Aorta (tissue), 5 donors: ENCODE results near the gene KIAA1958. TPM values are rescaled to one million over a fixed set of nuclear protein-coding genes. Genes with fewer than 3 reads are reported as not detected.

Experiments used
- ATAC-seq: fragments of 200-7000 bp; cut with Tn5 transposase; one replicate; pipeline ENCODE4 v1.9.1; 2022; ENCODE audit warnings: moderate library complexity; ENCODE audit not compliant: low FRiP score
- DNase-seq, 2 donors: peaks; one replicate each; pipeline ENCODE4 v3.0.0-alpha.2; 2020
- H3K27ac ChIP-seq, 2 donors: one replicate each; pipeline ENCODE4 v1.5.1; 2013; ENCODE audit warnings: low read length in 2 of 2, mild to moderate bottlenecking in 2 of 2, moderate library complexity in 2 of 2, control low read depth in 1 of 2, inconsistent platforms in 1 of 2, low read depth in 1 of 2
- H3K27me3 ChIP-seq, 2 donors: one replicate each; pipeline ENCODE4 v1.6.1; 2013; ENCODE audit warnings: control low read depth in 1 of 2, low read length in 1 of 2, mild to moderate bottlenecking in 1 of 2, moderate library complexity in 1 of 2; ENCODE audit not compliant: insufficient read depth in 2 of 2, control insufficient read depth in 1 of 2
- H3K36me3 ChIP-seq, 2 donors: one replicate each; pipeline ENCODE4 v1.6.1; 2013; ENCODE audit warnings: control low read depth in 1 of 2, low read length in 1 of 2, mild to moderate bottlenecking in 1 of 2; ENCODE audit not compliant: insufficient read depth in 2 of 2, control insufficient read depth in 1 of 2
- H3K4me1 ChIP-seq, 2 donors: one replicate each; pipeline ENCODE4 v1.6.1; 2013; ENCODE audit warnings: low read length in 2 of 2, control low read depth in 1 of 2, mild to moderate bottlenecking in 1 of 2, moderate library complexity in 1 of 2; ENCODE audit not compliant: insufficient read depth in 2 of 2, control insufficient read depth in 1 of 2
- H3K4me3 ChIP-seq, 2 donors: one replicate each; pipeline ENCODE4 v1.5.1; 2013; ENCODE audit warnings: low read length in 2 of 2, control low read depth in 1 of 2, mild to moderate bottlenecking in 1 of 2
- H3K9me3 ChIP-seq: one replicate; pipeline ENCODE4 v1.6.1; 2013; ENCODE audit warnings: mild to moderate bottlenecking, low read length; ENCODE audit not compliant: control insufficient read depth
- WGBS, 2 donors: extraction: QIAGEN DNeasy Blood & Tissue Kit; methylation state at CpG; one replicate each; pipeline ENCODE4 v1.1.7; 2013; 5-methylcytosine and 5-hydroxymethylcytosine counted together
- intact Hi-C, 2 donors: fragments of 100-400 bp; cut with DNase I; formaldehyde crosslinking; loops; one replicate each; pipeline versions ENCODE4 v1.14.2 to v1.15.0; 2022
- polyA plus RNA-seq, 2 donors: library from polyadenylated mRNA; stranded (reverse); fragments of 200-250 nt; gene quantifications; one replicate each; pipeline ENCODE4 v1.2.3, GENCODE V29; 2013
- total RNA-seq, 2 donors: library from RNA; stranded (reverse); fragmentation: NEBNext Ultra II Directional; extraction: Animal tissue kit (Norgen Biotek cat#: 25700); gene quantifications; one replicate each; pipeline ENCODE4 v1.2.1, GENCODE V29; 2021
- donor health status: healthy with polysubstance abuse.
- donor health status: Bipolar disorder and iron deficiency.
- donor health status: DM: no; HTN: no; CAD: no.
- donor health status: DM: no; HTN: no; CAD: no.
- donor health status: DM: yes; HTN: yes; CAD: no.

KIAA1958 gene
- total and polyA plus RNA-seq, 4 donors = 1.0 to 7.9 (median 3.9) TPM

DNA sequence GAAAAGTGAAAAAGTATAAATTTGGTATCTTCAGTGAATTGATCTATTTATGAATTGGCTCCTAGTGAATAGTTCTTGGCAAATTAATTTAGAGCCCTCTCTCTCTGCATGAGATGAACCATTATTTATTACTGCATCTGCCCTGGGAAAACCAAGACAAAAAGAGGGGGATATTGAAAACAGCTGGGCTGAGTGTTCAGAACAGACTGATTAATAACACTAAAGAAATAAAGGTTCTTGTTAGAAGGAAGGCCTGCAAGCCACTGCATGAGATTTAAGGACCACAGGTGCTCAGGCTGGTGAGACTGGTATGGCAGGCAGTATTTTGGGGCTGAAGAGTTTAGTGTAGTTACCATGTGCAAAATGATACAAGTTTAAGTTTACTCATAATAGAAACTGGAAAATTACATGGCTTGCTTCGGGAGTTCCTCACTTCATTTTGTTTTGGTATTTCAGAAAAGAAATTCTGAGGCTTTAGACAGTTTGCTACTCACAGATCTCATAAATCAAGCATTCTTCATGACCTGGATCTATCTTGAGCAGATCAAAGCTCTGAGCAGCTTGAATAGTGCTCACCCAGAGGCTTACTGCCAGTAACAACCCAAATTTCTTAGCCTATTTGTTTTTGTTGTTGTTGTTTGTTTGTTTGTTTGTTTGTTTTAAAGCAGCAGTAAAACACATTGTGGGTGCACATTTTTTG is 56.1 kb downstream of the KIAA1958 start:
- DNase-seq = no peak
- Histone ChIP-seq H3K27ac (no peak overlapping the region), H3K4me3 (no peak overlapping the region), H3K27me3 (no peaks in the 10 kb centered on the region), H3K36me3 (no peaks in the 10 kb centered on the region), H3K4me1 (peaks cover 0 to 2% of the 10 kb centered on the region in 2 donors), H3K9me3 (no peaks in the 10 kb centered on the region)
- 90 to 95% methylated on average over 1 of the region's 1 CpG for WGBS, 2 donors
- intact Hi-C loops = no loop called here
- ATAC-seq = no peak

DNA sequence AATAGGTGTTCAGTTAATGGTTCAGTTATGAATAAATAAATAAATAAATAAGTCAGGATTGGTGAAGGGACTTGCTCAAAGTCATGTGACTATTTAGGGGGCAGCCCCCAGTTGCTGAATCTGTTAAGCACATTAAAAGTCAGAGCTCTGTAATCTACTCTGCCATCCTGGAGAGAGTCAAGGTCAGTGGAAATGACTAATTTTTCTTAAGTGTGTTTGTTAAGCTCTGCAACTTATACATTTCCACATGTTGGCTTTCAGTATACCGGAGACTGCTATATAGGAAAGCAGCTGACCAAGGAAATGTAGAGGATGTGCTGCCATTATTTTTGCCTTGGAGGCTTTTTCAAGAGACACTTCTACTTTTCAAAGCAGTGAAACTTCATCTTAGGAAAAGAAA is 57.9 kb downstream of the KIAA1958 start:
- H3K4me1 ChIP-seq = peaks cover 0 to 2% of the 10 kb centered on the region in 2 donors
- H3K27ac ChIP-seq = no peak overlapping the region
- H3K27me3 ChIP-seq = no peaks in the 10 kb centered on the region
- intact Hi-C loops = no loop called here
- no peak overlapping the region for H3K4me3 ChIP-seq
- ATAC-seq (no peak), DNase-seq (no peak)
- no peaks in the 10 kb centered on the region for H3K36me3 ChIP-seq
- H3K9me3 ChIP-seq = no peaks in the 10 kb centered on the region
- 95 to 100% methylated on average over 1 of the region's 1 CpG for WGBS, 2 donors

DNA sequence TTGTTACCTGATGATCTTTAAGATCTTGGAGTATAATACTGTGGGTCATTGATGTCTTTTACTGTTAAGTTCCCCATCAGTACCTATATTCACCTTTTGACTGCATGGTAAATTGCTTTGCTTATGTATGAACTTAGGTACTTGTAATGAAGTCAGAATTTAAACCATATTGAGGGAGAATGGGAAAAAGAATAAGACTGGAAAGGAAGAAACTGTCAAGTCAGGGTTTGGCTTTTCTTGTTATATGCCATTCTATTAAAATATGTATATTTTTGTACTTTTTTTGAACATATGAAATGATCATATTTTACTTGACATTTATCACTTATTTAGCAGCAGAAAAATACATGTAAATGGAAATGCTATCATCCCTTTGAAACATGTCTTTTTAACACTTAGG is 58.6 kb downstream of the KIAA1958 start:
- Histone ChIP-seq H3K4me1 (peaks cover 0 to 2% of the 10 kb centered on the region in 2 donors), H3K36me3 (no peaks in the 10 kb centered on the region), H3K9me3 (no peaks in the 10 kb centered on the region), H3K27me3 (no peaks in the 10 kb centered on the region), H3K4me3 (no peak overlapping the region), H3K27ac (no peak overlapping the region)
- ATAC-seq (no peak), DNase-seq (no peak)
- intact Hi-C loops = no loop called here

GRCh38 chr9:112546149-112547012 is 59.8 kb downstream of the KIAA1958 start:
- no peak overlapping the region for H3K27ac ChIP-seq
- H3K9me3 ChIP-seq = no peaks in the 10 kb centered on the region
- WGBS, 2 donors = 70 to 79% methylated on average over 4 of the region's 4 CpGs
- DNase-seq (no peak), ATAC-seq (no peak)
- H3K4me1 ChIP-seq = peaks cover 0 to 2% of the 10 kb centered on the region in 2 donors
- H3K4me3 ChIP-seq = no peak overlapping the region
- no peaks in the 10 kb centered on the region for H3K27me3 ChIP-seq
- H3K36me3 ChIP-seq = no peaks in the 10 kb centered on the region
- intact Hi-C loops = no loop called here

DNA sequence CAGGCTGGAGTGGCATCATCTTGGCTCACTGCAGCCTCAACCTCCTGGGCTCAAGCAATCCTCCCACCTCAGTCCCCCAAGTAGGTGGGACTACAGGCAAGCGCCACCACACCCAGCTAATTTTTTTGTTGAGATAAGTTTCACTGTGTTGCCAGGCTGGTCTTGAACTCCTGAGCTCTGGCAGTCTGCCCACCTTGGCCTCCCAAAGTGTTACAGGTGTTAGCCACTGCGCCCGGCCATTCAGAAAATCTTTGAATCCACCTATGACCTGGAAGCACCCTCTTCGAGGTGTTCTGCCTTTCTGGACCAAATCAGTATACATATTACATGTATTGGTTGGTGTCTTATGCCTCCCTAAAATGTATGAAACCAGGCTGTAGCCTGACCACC is 61.4 kb downstream of the KIAA1958 start:
- H3K27me3 ChIP-seq = no peaks in the 10 kb centered on the region
- no peaks in the 10 kb centered on the region for H3K9me3 ChIP-seq
- H3K36me3 ChIP-seq = no peaks in the 10 kb centered on the region
- H3K4me3 ChIP-seq = no peak overlapping the region
- 95% methylated on average over 4 of the region's 4 CpGs for WGBS, 2 donors
- H3K4me1 ChIP-seq = peaks cover 3 to 11% of the 10 kb centered on the region in 2 donors
- no peak overlapping the region for H3K27ac ChIP-seq
- ATAC-seq = no peak
- no peak for DNase-seq
- intact Hi-C loops = no loop called here

- Histone ChIP-seq H3K4me3 (no peak overlapping the region), H3K9me3 (no peaks in the 10 kb centered on the region), H3K36me3 (no peaks in the 10 kb centered on the region), H3K27me3 (no peaks in the 10 kb centered on the region), H3K27ac (no peak overlapping the region), H3K4me1 (peaks cover 3 to 14% of the 10 kb centered on the region in 2 donors)
- ATAC-seq = no peak
- intact Hi-C loops = no loop called here
- 88 to 90% methylated on average over 4 of the region's 4 CpGs for WGBS, 2 donors
- no peak for DNase-seq
Measured at GRCh38 chr9:112548836-112549595, 62.4 kb downstream of the KIAA1958 start.

- Histone ChIP-seq H3K4me1 (peaks cover 3 to 14% of the 10 kb centered on the region in 2 donors), H3K27ac (no peak overlapping the region), H3K9me3 (no peaks in the 10 kb centered on the region), H3K27me3 (no peaks in the 10 kb centered on the region), H3K36me3 (no peaks in the 10 kb centered on the region), H3K4me3 (no peak overlapping the region)
- DNase-seq (no peak), ATAC-seq (no peak)
- intact Hi-C loops = no loop called here
- 93 to 94% methylated on average over 4 of the region's 4 CpGs for WGBS, 2 donors
Measured at GRCh38 chr9:112550531-112550930, 63.9 kb downstream of the KIAA1958 start.

- Histone ChIP-seq H3K27me3 (no peaks in the 10 kb centered on the region), H3K27ac (no peak overlapping the region), H3K9me3 (no peaks in the 10 kb centered on the region), H3K4me3 (no peak overlapping the region), H3K4me1 (peaks cover 3 to 12% of the 10 kb centered on the region in 2 donors), H3K36me3 (no peaks in the 10 kb centered on the region)
- no peak for ATAC-seq
- DNase-seq = no peak
- intact Hi-C loops = no loop called here
- WGBS, 2 donors = 60 to 74% methylated on average over 1 of the region's 1 CpG
Measured at GRCh38 chr9:112551641-112552040, 65.0 kb downstream of the KIAA1958 start.
